Peyer's patch (tissue), 4 donors: ENCODE measurements around the gene MKNK2.
A peak's percentile ranks its signal among the peaks of the same experiment; 100 is the strongest.

Experiments
- POLR2A ChIP-seq, 2 donors: fragments of 450-650 bp; IDR thresholded peaks; one replicate each; pipeline ENCODE4 v1.5.1; 2017; ENCODE audit warnings: antibody characterized with exemption in 2 of 2, mild to moderate bottlenecking in 2 of 2, moderate library complexity in 2 of 2
- TF ChIP-seq, protein P1 (sequence below), 6 experiments: fragments of 450-650 bp in 4 of 6; fragments of 200-600 bp in 2 of 6; sonication (generic) in 1 of 6; IDR thresholded peaks; one replicate each; pipeline ENCODE4 v1.5.1; 2017 to 2019; ENCODE audit warnings: antibody characterized with exemption in 6 of 6, mild to moderate bottlenecking in 3 of 6, moderate library complexity in 1 of 6

DNA sequence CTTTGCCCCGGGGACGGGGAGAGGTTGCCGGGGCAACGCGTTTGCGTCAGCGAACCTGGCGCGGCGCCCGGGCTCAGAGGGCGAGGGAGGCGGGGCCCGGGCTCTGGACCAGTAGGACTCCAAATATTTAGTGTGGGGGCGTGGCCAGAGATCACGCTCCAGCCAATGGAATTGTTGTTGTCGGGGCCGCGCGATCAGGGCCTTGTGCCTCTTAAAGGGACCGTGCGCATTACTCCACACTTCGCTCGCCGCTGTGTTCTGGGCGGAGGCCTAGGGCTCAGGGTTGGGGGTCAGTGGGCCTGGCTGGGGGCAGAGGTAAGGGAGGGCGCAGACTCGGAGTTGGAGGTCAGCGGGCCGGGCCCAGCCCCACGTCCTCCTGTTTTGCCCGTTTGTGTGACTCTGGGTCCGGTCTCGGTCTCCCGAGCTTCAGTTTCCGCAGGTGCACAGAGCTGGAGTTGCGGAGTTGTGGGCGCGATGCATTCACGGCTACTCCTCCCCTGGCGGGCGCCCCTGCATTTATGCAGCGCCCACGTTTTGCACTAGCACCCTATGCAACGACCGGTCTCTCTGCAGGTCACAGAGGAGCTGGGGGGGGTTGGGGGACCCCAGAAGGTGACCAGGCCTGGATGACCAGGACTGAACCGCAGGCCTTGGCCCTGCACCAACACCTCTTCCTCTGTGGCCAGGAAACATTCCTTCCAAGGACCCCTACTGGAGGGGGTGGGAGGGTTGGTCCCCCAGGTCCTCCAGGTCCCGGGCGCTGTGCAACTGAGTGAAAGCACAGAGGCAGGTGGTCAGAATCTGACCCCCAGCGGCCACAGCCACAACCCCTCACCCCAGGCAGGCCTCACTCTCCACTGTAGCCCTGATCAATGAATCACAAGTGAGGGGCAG, 10.7 kb upstream of the MKNK2 start:
- TF ChIP-seq, protein P1, sequence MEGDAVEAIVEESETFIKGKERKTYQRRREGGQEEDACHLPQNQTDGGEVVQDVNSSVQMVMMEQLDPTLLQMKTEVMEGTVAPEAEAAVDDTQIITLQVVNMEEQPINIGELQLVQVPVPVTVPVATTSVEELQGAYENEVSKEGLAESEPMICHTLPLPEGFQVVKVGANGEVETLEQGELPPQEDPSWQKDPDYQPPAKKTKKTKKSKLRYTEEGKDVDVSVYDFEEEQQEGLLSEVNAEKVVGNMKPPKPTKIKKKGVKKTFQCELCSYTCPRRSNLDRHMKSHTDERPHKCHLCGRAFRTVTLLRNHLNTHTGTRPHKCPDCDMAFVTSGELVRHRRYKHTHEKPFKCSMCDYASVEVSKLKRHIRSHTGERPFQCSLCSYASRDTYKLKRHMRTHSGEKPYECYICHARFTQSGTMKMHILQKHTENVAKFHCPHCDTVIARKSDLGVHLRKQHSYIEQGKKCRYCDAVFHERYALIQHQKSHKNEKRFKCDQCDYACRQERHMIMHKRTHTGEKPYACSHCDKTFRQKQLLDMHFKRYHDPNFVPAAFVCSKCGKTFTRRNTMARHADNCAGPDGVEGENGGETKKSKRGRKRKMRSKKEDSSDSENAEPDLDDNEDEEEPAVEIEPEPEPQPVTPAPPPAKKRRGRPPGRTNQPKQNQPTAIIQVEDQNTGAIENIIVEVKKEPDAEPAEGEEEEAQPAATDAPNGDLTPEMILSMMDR (IDR thresholded peaks at IDR 0.05): no peak
- TF ChIP-seq POLR2A (IDR thresholded peaks at IDR 0.05): peak in 1 of 2 donors; percentile 76
